Left ventricle myocardium inferior (tissue), 1 donor: Measurements from ENCODE around the gene PODXL2. TPM values are rescaled to one million over a fixed set of nuclear protein-coding genes. Genes with fewer than 3 reads are reported as not detected.

Experiments used
- DNase-seq: peaks from one replicate; pipeline ENCODE4 v3.0.0-alpha.2; 2020
- H3K27ac ChIP-seq: fragments of 200-600 bp; replicated peaks from 2 replicates; pipeline ENCODE4 v1.8.0; 2021
- H3K27me3 ChIP-seq: fragments of 200-600 bp; 2 replicates; pipeline ENCODE4 v1.8.0; 2021; ENCODE audit warnings: low read depth
- H3K36me3 ChIP-seq: fragments of 200-600 bp; 2 replicates; pipeline ENCODE4 v1.8.0; 2021
- H3K4me1 ChIP-seq: fragments of 200-600 bp; 2 replicates; pipeline ENCODE4 v1.8.0; 2021
- H3K4me3 ChIP-seq: fragments of 200-600 bp; 2 replicates; pipeline ENCODE4 v1.8.0; 2021; ENCODE audit warnings: mild to moderate bottlenecking, moderate library complexity
- H3K9me3 ChIP-seq: fragments of 200-600 bp; replicated peaks from 2 replicates; pipeline ENCODE4 v1.8.0; 2021
- intact Hi-C: fragments of 100-400 bp; cut with micrococcal nuclease; formaldehyde crosslinking; loops from one replicate; pipeline ENCODE4 v1.11.0; 2022
- total RNA-seq: library from RNA; stranded (reverse); fragmentation: NEBNext Ultra II Directional; extraction: Animal tissue kit (Norgen Biotek cat#: 25700); gene quantifications from one replicate; pipeline ENCODE4 v1.2.1, GENCODE V29; 2021
- TF ChIP-seq, protein P1 (sequence below): fragments of 200-600 bp; IDR thresholded peaks from 2 replicates; pipeline ENCODE4 v1.8.0; 2021; ENCODE audit warnings: antibody characterized with exemption, mild to moderate bottlenecking, borderline replicate concordance
- donor health status: DM: no; HTN: yes; CAD: no; lungs with severe emphysema.

PODXL2 gene
- total RNA-seq, 1 donor from 2014 or later = 1.7 TPM

DNA sequence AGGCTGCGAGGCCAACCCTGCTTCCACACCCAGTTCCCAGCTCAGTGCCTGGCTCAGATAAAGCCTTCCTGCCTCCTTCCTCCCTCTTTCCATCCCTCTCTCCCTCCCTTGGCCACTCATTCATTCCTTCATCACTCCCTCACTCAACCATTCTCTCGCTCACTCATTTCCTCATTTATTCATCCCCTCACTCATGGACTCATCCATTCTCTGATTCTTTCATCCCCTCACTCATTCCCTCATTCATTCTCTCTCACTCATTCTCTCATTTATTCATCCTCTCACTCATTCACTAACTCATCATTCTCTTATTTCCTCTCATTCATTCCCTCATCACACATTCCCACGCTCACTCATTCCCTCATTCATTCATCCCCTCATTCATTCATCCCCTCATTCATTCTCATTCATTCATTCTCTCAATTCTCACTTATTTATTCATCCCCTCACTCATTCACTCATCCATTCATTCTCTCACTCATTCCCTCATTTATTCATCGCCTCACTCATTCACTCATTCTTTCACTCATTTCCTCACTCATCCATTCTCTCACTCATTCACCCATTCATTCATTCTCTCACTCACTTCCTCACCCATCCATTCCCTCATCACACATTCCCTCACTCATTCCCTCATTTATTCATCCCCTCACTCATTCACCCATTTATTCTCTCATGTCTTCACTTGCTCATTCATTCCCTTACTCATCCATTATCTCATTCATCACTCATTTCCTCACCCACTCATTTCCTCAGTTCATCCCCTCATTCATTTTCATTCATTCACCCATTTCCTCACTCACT, 56.9 kb downstream of the PODXL2 start:
- TF ChIP-seq, protein P1, sequence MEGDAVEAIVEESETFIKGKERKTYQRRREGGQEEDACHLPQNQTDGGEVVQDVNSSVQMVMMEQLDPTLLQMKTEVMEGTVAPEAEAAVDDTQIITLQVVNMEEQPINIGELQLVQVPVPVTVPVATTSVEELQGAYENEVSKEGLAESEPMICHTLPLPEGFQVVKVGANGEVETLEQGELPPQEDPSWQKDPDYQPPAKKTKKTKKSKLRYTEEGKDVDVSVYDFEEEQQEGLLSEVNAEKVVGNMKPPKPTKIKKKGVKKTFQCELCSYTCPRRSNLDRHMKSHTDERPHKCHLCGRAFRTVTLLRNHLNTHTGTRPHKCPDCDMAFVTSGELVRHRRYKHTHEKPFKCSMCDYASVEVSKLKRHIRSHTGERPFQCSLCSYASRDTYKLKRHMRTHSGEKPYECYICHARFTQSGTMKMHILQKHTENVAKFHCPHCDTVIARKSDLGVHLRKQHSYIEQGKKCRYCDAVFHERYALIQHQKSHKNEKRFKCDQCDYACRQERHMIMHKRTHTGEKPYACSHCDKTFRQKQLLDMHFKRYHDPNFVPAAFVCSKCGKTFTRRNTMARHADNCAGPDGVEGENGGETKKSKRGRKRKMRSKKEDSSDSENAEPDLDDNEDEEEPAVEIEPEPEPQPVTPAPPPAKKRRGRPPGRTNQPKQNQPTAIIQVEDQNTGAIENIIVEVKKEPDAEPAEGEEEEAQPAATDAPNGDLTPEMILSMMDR = no peak
- Histone ChIP-seq H3K4me3 (no peak overlapping the region), H3K4me1 (peaks cover 26% of the 10 kb centered on the region), H3K27me3 (no peaks in the 10 kb centered on the region), H3K27ac (no peak overlapping the region), H3K36me3 (no peaks in the 10 kb centered on the region), H3K9me3 (no peaks in the 10 kb centered on the region)
- DNase-seq = no peak
- intact Hi-C loops = no loop called here

DNA sequence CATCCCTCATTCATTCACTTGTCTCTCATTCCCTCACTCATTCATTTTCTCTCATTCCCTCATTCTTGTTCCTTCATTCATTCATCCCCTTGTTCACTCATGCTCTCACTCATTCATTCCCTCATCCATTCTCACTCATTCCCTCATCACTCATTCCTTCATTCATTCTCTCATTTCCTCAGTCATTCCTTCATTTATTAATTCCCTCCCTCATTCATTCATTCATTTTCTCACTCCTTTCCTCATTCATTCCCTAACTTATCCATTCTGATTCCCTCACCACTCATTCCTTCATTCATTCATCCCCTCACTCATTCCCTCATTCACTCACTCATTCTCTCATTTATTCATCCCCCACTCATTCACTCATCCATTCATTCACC, 57.5 kb downstream of the PODXL2 start:
- TF ChIP-seq, protein P1 = no peak
- Histone ChIP-seq H3K9me3 (no peaks in the 10 kb centered on the region), H3K4me1 (peaks cover 32% of the 10 kb centered on the region), H3K36me3 (no peaks in the 10 kb centered on the region), H3K4me3 (no peak overlapping the region), H3K27ac (no peak overlapping the region), H3K27me3 (no peaks in the 10 kb centered on the region)
- no peak for DNase-seq
- intact Hi-C loops = no loop called here

DNA sequence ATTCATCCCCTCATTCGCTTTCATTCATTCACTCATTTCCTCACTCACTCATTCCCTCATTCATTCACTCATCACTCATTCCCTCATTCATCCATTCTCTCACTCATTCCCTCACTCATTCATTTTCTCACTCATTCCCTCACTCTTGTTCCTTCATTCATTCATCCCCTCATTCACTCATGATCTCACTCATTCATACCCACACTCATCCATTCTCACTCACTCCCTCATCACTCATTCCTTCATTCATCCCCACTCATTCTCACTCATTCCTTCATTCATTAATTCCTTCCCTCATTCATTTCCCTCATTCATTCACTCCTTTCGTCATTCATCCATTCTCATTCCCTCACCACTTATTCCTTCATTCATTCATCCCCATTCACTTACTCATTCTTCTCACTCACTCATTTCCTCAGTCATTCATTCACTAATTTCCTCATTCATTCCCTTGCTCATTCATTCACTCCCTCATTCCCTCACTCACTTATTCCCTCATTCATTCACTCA, 58.3 kb downstream of the PODXL2 start:
- Histone ChIP-seq H3K36me3 (peaks cover 4% of the 10 kb centered on the region), H3K4me3 (no peak overlapping the region), H3K27ac (no peak overlapping the region), H3K4me1 (peaks cover 40% of the 10 kb centered on the region), H3K9me3 (no peaks in the 10 kb centered on the region), H3K27me3 (no peaks in the 10 kb centered on the region)
- intact Hi-C loops = no loop called here
- TF ChIP-seq, protein P1 = no peak
- DNase-seq = no peak

DNA sequence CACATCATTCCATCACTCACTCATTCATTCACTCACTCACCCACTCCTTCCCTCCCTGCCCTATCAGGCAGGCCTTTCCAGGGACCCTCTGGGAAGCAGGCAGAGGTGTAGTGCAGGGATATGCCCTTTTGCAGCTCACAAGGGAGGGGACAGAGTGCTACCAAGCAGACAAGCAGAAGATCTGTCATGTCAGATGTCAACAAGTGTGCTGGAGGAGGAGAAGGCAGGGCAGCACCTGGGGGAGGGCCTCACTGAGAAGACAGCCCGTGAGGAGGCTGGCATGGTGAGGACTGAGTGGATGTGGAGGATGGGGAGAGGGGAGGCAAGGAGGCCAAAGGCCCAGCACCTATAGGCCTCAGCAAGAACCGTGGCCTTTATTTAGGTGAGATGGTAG, 59.0 kb downstream of the PODXL2 start:
- Histone ChIP-seq H3K27me3 (no peaks in the 10 kb centered on the region), H3K36me3 (peaks cover 11% of the 10 kb centered on the region), H3K4me3 (no peak overlapping the region), H3K9me3 (no peaks in the 10 kb centered on the region), H3K27ac (peak overlapping the region; percentile 40), H3K4me1 (peaks cover 47% of the 10 kb centered on the region)
- TF ChIP-seq, protein P1 = no peak
- peak; percentile 0 for DNase-seq
- intact Hi-C loops = no loop called here

DNA sequence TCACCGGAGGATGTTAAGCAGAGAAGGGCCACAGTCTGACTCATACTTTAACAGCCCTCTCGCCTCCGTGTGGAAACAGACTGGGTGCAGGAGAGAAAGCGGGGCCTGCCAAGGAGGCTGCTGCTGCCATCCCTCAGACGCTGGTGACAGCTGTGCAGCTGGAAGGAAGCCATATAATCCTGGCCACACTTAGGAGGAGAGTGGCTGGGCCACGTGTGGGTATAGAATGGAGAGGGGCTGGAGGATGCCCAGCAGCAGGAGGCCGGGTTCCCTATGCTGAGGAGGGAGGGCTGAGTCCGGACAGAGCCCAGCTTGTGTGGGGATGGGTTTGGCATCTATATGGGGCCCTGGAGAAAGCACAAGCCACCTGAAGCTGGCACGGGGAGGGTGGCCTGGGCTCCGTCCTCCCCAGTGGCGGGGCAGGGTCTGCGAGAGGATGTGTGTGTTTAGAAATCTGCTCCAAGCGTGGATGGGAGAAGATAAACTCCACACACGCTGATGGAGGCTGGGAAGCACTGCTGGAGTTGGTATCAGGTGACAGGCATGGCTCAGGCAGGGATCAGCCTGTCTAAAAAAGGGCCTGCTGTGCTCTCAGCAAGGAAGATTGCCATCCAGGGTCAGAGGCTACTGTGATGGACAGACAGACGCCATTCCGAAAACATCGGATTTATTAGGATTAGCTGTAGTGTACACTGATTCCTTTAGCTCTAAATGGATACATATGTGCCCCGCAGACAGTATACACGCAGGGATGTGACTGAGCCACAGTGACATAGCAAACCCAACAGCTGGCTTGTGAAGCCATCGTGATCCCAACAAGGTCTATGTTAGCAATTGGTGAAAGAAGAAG, 59.7 kb downstream of the PODXL2 start:
- Histone ChIP-seq H3K36me3 (peaks cover 17% of the 10 kb centered on the region), H3K4me1 (peaks cover 54% of the 10 kb centered on the region), H3K9me3 (no peaks in the 10 kb centered on the region), H3K27me3 (no peaks in the 10 kb centered on the region), H3K4me3 (no peak overlapping the region), H3K27ac (peak overlapping the region; percentile 40)
- intact Hi-C loops = no loop called here
- peak; percentile 25 for DNase-seq
- TF ChIP-seq, protein P1 = no peak
